PFSK-1 (cell line): ENCODE results near the gene CFAP299.

Experiments
- FOXP2 ChIP-seq: optimal IDR thresholded peaks from 2 replicates; pipeline ENCODE3; 2011; ENCODE audit warnings: borderline replicate concordance, control low read depth, inconsistent platforms; ENCODE audit not compliant: insufficient read depth; ENCODE audit errors: extremely low read length, extremely low read depth
- POLR2AphosphoS5 ChIP-seq: IDR thresholded peaks from 2 replicates; pipeline ENCODE4 v1.6.1; 2012; ENCODE audit warnings: low read depth, mild to moderate bottlenecking, control low read depth, low read length, moderate library complexity
- REST ChIP-seq, 2 experiments: IDR thresholded peaks; 2 replicates each; pipeline versions ENCODE4 v1.6.1 to v1.8.0; 2011 to 2012; ENCODE audit warnings: low read depth in 2 of 2, low read length in 2 of 2, control low read depth in 1 of 2, inconsistent platforms in 1 of 2, mild to moderate bottlenecking in 1 of 2, moderate library complexity in 1 of 2; ENCODE audit not compliant: insufficient read depth in 1 of 2
- SIN3A ChIP-seq: IDR thresholded peaks from 2 replicates; pipeline ENCODE4 v1.6.1; 2012; ENCODE audit warnings: mild to moderate bottlenecking, low read length, moderate library complexity, borderline replicate concordance; ENCODE audit not compliant: insufficient read depth
- TAF1 ChIP-seq: IDR thresholded peaks from 2 replicates; pipeline ENCODE4 v1.6.1; 2012; ENCODE audit warnings: low read length, control low read depth, borderline replicate concordance; ENCODE audit not compliant: insufficient read depth

CFAP299 gene

GRCh38 chr4:80619070-80619674, 283.6 kb downstream of the CFAP299 start:
- no peak for TF ChIP-seq POLR2AphosphoS5
- TF ChIP-seq FOXP2, result no peak
- TF ChIP-seq SIN3A, result no peak
- TF ChIP-seq TAF1, result no peak
- TF ChIP-seq REST (IDR thresholded peaks at IDR 0.05; ENCODE audit: insufficient read depth in 1 of 2, low read depth in 2 of 2, low read length in 2 of 2), result no peak

- no peak for TF ChIP-seq POLR2AphosphoS5
- TF ChIP-seq TAF1, result no peak
- no peak for TF ChIP-seq FOXP2
- no peak for TF ChIP-seq REST (IDR thresholded peaks at IDR 0.05; ENCODE audit: insufficient read depth in 1 of 2, low read depth in 2 of 2, low read length in 2 of 2)
- TF ChIP-seq SIN3A, result no peak
Observed at GRCh38 chr4:80631861-80632260, 296.3 kb downstream of the CFAP299 start.

GRCh38 chr4:80637190-80637589, 301.7 kb downstream of the CFAP299 start:
- TF ChIP-seq REST (IDR thresholded peaks at IDR 0.05; ENCODE audit: insufficient read depth in 1 of 2, low read depth in 2 of 2, low read length in 2 of 2) (no peak), TAF1 (no peak), SIN3A (no peak), POLR2AphosphoS5 (no peak), FOXP2 (no peak)

- no peak for TF ChIP-seq TAF1
- no peak for TF ChIP-seq REST (IDR thresholded peaks at IDR 0.05; ENCODE audit: insufficient read depth in 1 of 2, low read depth in 2 of 2, low read length in 2 of 2)
- TF ChIP-seq POLR2AphosphoS5, result no peak
Observed at GRCh38 chr4:80646061-80646460, 310.5 kb downstream of the CFAP299 start.

- TF ChIP-seq TAF1, result no peak
- TF ChIP-seq POLR2AphosphoS5, result no peak
- TF ChIP-seq SIN3A, result no peak
- no peak for TF ChIP-seq REST (IDR thresholded peaks at IDR 0.05; ENCODE audit: insufficient read depth in 1 of 2, low read depth in 2 of 2, low read length in 2 of 2)
- TF ChIP-seq FOXP2, result no peak
Observed at GRCh38 chr4:80655662-80656061, 320.1 kb downstream of the CFAP299 start.
